ENCODE data around the gene TRAPPC2L. TPM values are rescaled to one million over a fixed set of nuclear protein-coding genes. Genes with fewer than 3 reads are reported as not detected.

TRAPPC2L gene
- total RNA-seq, 2 experiments from 2014 or later, result 27.6 to 44.9 TPM

- no peak for DNase-seq (ENCODE audit: low spot score)
- H3K4me3 ChIP-seq (ENCODE audit: low read depth, low read length, poor library complexity, severe bottlenecking), result no peak overlapping the region
- intact Hi-C loops (cut with micrococcal nuclease; ENCODE audit: unreplicated experiment), result no loop called here
- no peaks in the 10 kb centered on the region for H3K79me2 ChIP-seq (ENCODE audit: insufficient read depth, low read depth, low read length)
- no peaks in the 10 kb centered on the region for H3K4me1 ChIP-seq (ENCODE audit: insufficient read depth, low read length, poor library complexity, severe bottlenecking)
- no peaks in the 10 kb centered on the region for H3K36me3 ChIP-seq (ENCODE audit: insufficient read depth, low read length)
- ChIA-PET CTCF (ENCODE audit: unreplicated experiment) (no interaction called here), POLR2A (no interaction called here)
- BruUV-seq (replicated peaks), result no TSS peak
- no peaks in the 10 kb centered on the region for H3K9me3 ChIP-seq (ENCODE audit: low read length)
- no peaks in the 10 kb centered on the region for H3K9me2 ChIP-seq (ENCODE audit: insufficient read depth, low read length)
- H3K4me2 ChIP-seq (ENCODE audit: low read length), result no peak overlapping the region
- no peak overlapping the region for H2AFZ ChIP-seq (ENCODE audit: low read length)
- TF ChIP-seq CTCF (conservative IDR thresholded peaks at IDR 0.05; ENCODE audit: low read length) (no peak), EZH2phosphoT487 (IDR thresholded peaks at IDR 0.05; ENCODE audit: borderline replicate concordance, low read depth, low read length) (no peak)
- no peak overlapping the region for H3K27ac ChIP-seq (ENCODE audit: low read depth, low read length, poor library complexity, severe bottlenecking)
- no peaks in the 10 kb centered on the region for H4K20me1 ChIP-seq (ENCODE audit: insufficient read depth, low read length)
Measured at GRCh38 chr16:88896238-88897070, 39.5 kb downstream of the TRAPPC2L start.

DNA sequence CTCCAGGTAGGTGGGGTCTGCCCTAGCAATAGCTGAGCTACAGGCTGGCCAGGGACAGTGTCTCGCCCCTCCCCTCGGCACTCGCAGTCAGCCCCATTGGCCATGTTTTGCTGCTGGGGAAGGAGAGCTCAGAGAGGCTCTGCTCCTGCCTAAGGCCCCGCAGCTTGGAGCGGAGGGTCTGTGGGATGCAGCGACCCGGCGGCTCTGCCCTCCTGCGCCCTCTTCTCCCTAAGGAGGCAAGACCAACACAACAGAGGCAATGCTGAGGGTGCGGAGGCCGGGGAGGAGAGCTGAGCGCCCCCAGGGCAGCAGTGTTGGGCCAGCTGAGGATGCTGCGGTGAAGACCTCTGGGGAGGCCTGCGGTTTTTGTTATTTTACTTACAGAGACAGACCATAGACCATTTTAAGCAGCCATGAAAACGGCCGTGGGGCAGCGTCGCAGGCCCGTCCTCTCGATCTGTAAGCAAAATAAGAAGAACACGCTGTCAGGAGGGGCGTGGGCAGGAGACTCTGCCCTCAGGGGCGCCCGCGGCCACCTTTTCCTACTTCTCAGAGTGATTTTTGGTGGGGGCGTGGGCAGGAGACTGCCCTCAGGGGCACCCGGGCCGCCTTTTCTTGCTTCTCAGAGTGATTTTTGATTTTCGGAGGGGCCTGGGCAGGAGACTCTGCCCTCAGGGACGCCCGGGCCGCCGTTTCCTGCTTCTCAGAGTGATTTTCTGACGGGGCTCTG is 40.9 kb downstream of the TRAPPC2L start:
- ChIA-PET POLR2A (no interaction called here), CTCF (ENCODE audit: unreplicated experiment) (no interaction called here)
- Histone ChIP-seq H3K4me1 (ENCODE audit: insufficient read depth, low read length, poor library complexity, severe bottlenecking) (no peaks in the 10 kb centered on the region), H3K4me3 (ENCODE audit: low read depth, low read length, poor library complexity, severe bottlenecking) (no peak overlapping the region), H3K36me3 (ENCODE audit: insufficient read depth, low read length) (no peaks in the 10 kb centered on the region), H3K9me3 (ENCODE audit: low read length) (no peaks in the 10 kb centered on the region), H3K9me2 (ENCODE audit: insufficient read depth, low read length) (no peaks in the 10 kb centered on the region), H2AFZ (ENCODE audit: low read length) (no peak overlapping the region), H4K20me1 (ENCODE audit: insufficient read depth, low read length) (no peaks in the 10 kb centered on the region), H3K27ac (ENCODE audit: low read depth, low read length, poor library complexity, severe bottlenecking) (no peak overlapping the region), H3K79me2 (ENCODE audit: insufficient read depth, low read depth, low read length) (no peaks in the 10 kb centered on the region), H3K4me2 (ENCODE audit: low read length) (no peak overlapping the region)
- no peak for TF ChIP-seq EZH2phosphoT487 (IDR thresholded peaks at IDR 0.05; ENCODE audit: borderline replicate concordance, low read depth, low read length)
- no peak for DNase-seq (ENCODE audit: low spot score)
- intact Hi-C loops (cut with micrococcal nuclease; ENCODE audit: unreplicated experiment), result no loop called here
- BruUV-seq (replicated peaks), result no TSS peak

DNA sequence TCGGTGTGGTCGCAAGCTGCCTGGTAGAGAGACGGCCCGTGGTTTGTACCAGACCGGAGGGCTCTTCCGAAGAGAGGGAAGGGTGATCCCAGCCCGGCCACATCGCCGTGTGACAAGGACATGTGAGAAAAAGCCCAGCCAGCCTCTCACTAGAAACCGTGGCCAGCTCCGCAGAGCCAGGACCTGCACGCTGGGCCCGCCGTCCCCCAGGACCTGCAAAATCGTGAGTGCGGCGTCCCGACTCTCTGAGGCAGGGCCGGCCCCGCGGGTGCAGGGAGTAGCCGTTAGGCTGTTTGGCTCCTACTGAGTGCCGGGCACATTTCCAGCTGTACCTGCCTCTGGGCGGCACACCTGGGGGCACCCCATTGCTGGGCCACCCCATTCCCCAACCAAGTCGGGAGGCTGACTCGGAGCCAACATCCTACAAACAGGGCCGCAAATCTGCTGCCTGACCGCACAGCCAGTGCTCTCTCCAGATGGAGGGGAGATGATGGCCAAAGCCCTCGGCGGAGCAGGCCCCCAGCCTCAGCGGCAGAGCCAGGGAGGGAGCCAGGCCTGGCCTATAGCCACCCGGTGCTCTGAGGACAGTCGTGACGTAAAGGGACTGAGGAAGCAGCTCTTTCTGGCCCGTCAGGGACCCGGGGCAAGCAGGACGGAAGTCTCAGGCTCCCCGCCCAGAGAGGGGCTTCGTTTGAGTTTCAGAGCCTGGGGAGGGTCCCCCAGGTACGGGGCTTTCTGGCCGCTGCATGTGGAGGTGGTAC is 43.2 kb downstream of the TRAPPC2L start:
- H3K79me2 ChIP-seq (ENCODE audit: insufficient read depth, low read depth, low read length), result no peaks in the 10 kb centered on the region

More for the DNA sequence above, 43.2 kb downstream of the TRAPPC2L start:
- POLR2A ChIA-PET, result no interaction called here
- no peaks in the 10 kb centered on the region for H3K9me3 ChIP-seq (ENCODE audit: low read length)
- no peak overlapping the region for H3K27ac ChIP-seq (ENCODE audit: low read depth, low read length, poor library complexity, severe bottlenecking)
- H3K9me2 ChIP-seq (ENCODE audit: insufficient read depth, low read length), result no peaks in the 10 kb centered on the region
- H3K36me3 ChIP-seq (ENCODE audit: insufficient read depth, low read length), result no peaks in the 10 kb centered on the region
- H3K4me1 ChIP-seq (ENCODE audit: insufficient read depth, low read length, poor library complexity, severe bottlenecking), result no peaks in the 10 kb centered on the region
- no peaks in the 10 kb centered on the region for H4K20me1 ChIP-seq (ENCODE audit: insufficient read depth, low read length)
- intact Hi-C loops (cut with micrococcal nuclease; ENCODE audit: unreplicated experiment), result no loop called here
- CTCF ChIA-PET (ENCODE audit: unreplicated experiment), result no interaction called here
- BruUV-seq (replicated peaks), result no TSS peak
- TF ChIP-seq EZH2phosphoT487 (IDR thresholded peaks at IDR 0.05; ENCODE audit: borderline replicate concordance, low read depth, low read length) (no peak), CTCF (conservative IDR thresholded peaks at IDR 0.05; ENCODE audit: low read length) (no peak)
- no peak overlapping the region for H3K4me3 ChIP-seq (ENCODE audit: low read depth, low read length, poor library complexity, severe bottlenecking)
- DNase-seq (ENCODE audit: low spot score), result no peak
- no peak overlapping the region for H3K4me2 ChIP-seq (ENCODE audit: low read length)
- no peak overlapping the region for H2AFZ ChIP-seq (ENCODE audit: low read length)
